HG03039 (cell line): ENCODE results near the gene C19orf25.

Experiments used
- ATAC-seq: cut with Tn5 transposase; IDR thresholded peaks from one replicate; pipeline ENCODE4 v1.9.1; 2021; ENCODE audit warnings: mild to moderate bottlenecking, moderate library complexity; ENCODE audit not compliant: unreplicated experiment

C19orf25 gene

GRCh38 chr19:1467490-1468273 lies 11.3 kb downstream of the C19orf25 start:
- no peak for ATAC-seq

GRCh38 chr19:1467215-1467489 lies 11.9 kb downstream of the C19orf25 start:
- no peak for ATAC-seq

- no peak for ATAC-seq
Measured at GRCh38 chr19:1466461-1467214, 12.4 kb downstream of the C19orf25 start.

GRCh38 chr19:1466018-1466460 lies 13.0 kb downstream of the C19orf25 start:
- no peak for ATAC-seq

GRCh38 chr19:1465191-1466016 lies 13.6 kb downstream of the C19orf25 start:
- ATAC-seq = no peak

- no peak for ATAC-seq
Measured at GRCh38 chr19:1461862-1462261, 17.2 kb downstream of the C19orf25 start.

- ATAC-seq = no peak
Measured at GRCh38 chr19:1460033-1460995, 18.7 kb downstream of the C19orf25 start.

GRCh38 chr19:1459479-1459878 lies 19.5 kb downstream of the C19orf25 start:
- no peak for ATAC-seq

- no peak for ATAC-seq
Measured at GRCh38 chr19:1457892-1458291, 21.1 kb downstream of the C19orf25 start.

- ATAC-seq = no peak
Measured at GRCh38 chr19:1457031-1457739, 21.8 kb downstream of the C19orf25 start.

GRCh38 chr19:1456121-1456900 lies 22.7 kb downstream of the C19orf25 start:
- no peak for ATAC-seq

GRCh38 chr19:1455336-1456120 lies 23.5 kb downstream of the C19orf25 start:
- ATAC-seq = no peak

GRCh38 chr19:1455002-1455335 lies 24.0 kb downstream of the C19orf25 start:
- no peak for ATAC-seq

- ATAC-seq = no peak
Measured at GRCh38 chr19:1453525-1454364, 25.3 kb downstream of the C19orf25 start.

GRCh38 chr19:1452802-1453524 lies 26.1 kb downstream of the C19orf25 start:
- ATAC-seq = no peak

- no peak for ATAC-seq
Measured at GRCh38 chr19:1451916-1452801, 26.9 kb downstream of the C19orf25 start.
